ENCODE data around the gene GK.

GK gene

GRCh38 chrX:30653415-30654131 lies at the start of gene GK:
TSS of gene GK (plus strand) at chrX:30653423. CDS start at chrX:30653538, 115 bp downstream.
- peak within 1 kb of the TSS; percentile 72 for H3K4me3 ChIP-seq (ENCODE audit: low read depth, low read length)
- TF ChIP-seq CTCF (IDR thresholded peaks at IDR 0.05; ENCODE audit: insufficient read depth, low read length, missing control alignments), result no peak
- ChIA-PET CTCF (no interaction called here), POLR2A (no interaction called here)
- DNase-seq (ENCODE audit: low read depth, low spot score), result no peak

GRCh38 chrX:30607155-30607554 lies 46.1 kb upstream of the GK start:
- H3K4me3 ChIP-seq (ENCODE audit: low read depth, low read length), result no peak overlapping the region
- CTCF ChIA-PET, result no interaction called here
- no peak for DNase-seq (ENCODE audit: low read depth, low spot score)
- POLR2A ChIA-PET, result interaction anchor here (0.6 kb wide), 1 partner anchor 1780 kb away, joined by 6 read pairs; no protein-coding TSS in a partner anchor
- TF ChIP-seq CTCF (IDR thresholded peaks at IDR 0.05; ENCODE audit: insufficient read depth, low read length, missing control alignments), result no peak

GRCh38 chrX:30610026-30610425 lies 43.2 kb upstream of the GK start:
- DNase-seq (ENCODE audit: low read depth, low spot score), result no peak
- TF ChIP-seq CTCF (IDR thresholded peaks at IDR 0.05; ENCODE audit: insufficient read depth, low read length, missing control alignments), result no peak
- POLR2A ChIA-PET, result no interaction called here
- CTCF ChIA-PET, result no interaction called here
- no peak overlapping the region for H3K4me3 ChIP-seq (ENCODE audit: low read depth, low read length)

- DNase-seq (ENCODE audit: low read depth, low spot score), result no peak
- ChIA-PET CTCF (interaction anchor here (2.3 kb wide), 1 partner anchor 42 kb away, joined by 6 read pairs; no protein-coding TSS in a partner anchor), POLR2A (no interaction called here)
- no peak for TF ChIP-seq CTCF (IDR thresholded peaks at IDR 0.05; ENCODE audit: insufficient read depth, low read length, missing control alignments)
- H3K4me3 ChIP-seq (ENCODE audit: low read depth, low read length), result no peak overlapping the region
These were observed 41.0 kb upstream of the GK start for GRCh38 chrX:30612250-30612655.

GRCh38 chrX:30613721-30614120 lies 39.5 kb upstream of the GK start:
- CTCF ChIA-PET, result interaction anchor here (2.3 kb wide), 1 partner anchor 44 kb away, joined by 6 read pairs; no protein-coding TSS in a partner anchor

More at GRCh38 chrX:30613721-30614120, 39.5 kb upstream of the GK start:
- POLR2A ChIA-PET, result no interaction called here
- DNase-seq (ENCODE audit: low read depth, low spot score), result no peak
- no peak for TF ChIP-seq CTCF (IDR thresholded peaks at IDR 0.05; ENCODE audit: insufficient read depth, low read length, missing control alignments)
- H3K4me3 ChIP-seq (ENCODE audit: low read depth, low read length), result no peak overlapping the region

Measured in AG04449 (cell line).